Smooth muscle cell (in vitro differentiated cells): ENCODE measurements around the gene PODN. TPM values are rescaled to one million over a fixed set of nuclear protein-coding genes. Genes with fewer than 3 reads are reported as not detected.

Source experiments
- DNase-seq: peaks from one replicate; lab custom pipeline; 2025; ENCODE audit not compliant: unreplicated experiment; lab: John Stamatoyannopoulos, UW
- H2AFZ ChIP-seq: fragments of 200-600 bp; sonication (generic); 2 replicates; pipeline ENCODE4 v1.6.0; 2016; ENCODE audit warnings: antibody characterized with exemption, low read depth, mild to moderate bottlenecking
- H3F3A ChIP-seq: fragments of 200-600 bp; sonication (generic); 2 replicates; pipeline ENCODE4 v1.6.0; 2017; ENCODE audit warnings: antibody characterized with exemption, low read depth
- H3K27ac ChIP-seq: fragments of 200-600 bp; sonication (generic); 2 replicates; pipeline ENCODE4 v1.5.1; 2016; ENCODE audit warnings: low read depth, mild to moderate bottlenecking
- H3K27me3 ChIP-seq: fragments of 200-600 bp; sonication (generic); 2 replicates; pipeline ENCODE4 v1.6.1; 2016; ENCODE audit warnings: low read depth, mild to moderate bottlenecking
- H3K36me3 ChIP-seq: fragments of 200-600 bp; sonication (generic); 2 replicates; pipeline ENCODE4 v1.5.1; 2016; ENCODE audit warnings: low read depth
- H3K4me1 ChIP-seq: fragments of 200-600 bp; sonication (generic); 2 replicates; pipeline ENCODE4 v1.5.1; 2016; ENCODE audit warnings: low read depth
- H3K4me2 ChIP-seq: fragments of 200-600 bp; sonication (generic); 2 replicates; pipeline ENCODE4 v1.6.0; 2016; ENCODE audit warnings: mild to moderate bottlenecking
- H3K4me3 ChIP-seq: fragments of 200-600 bp; sonication (generic); 2 replicates; pipeline ENCODE4 v1.5.1; 2016; ENCODE audit warnings: mild to moderate bottlenecking
- H3K79me2 ChIP-seq: fragments of 200-600 bp; sonication (generic); 2 replicates; pipeline ENCODE4 v1.6.0; 2016; ENCODE audit warnings: low read depth, mild to moderate bottlenecking
- H3K9ac ChIP-seq: fragments of 200-600 bp; sonication (generic); 2 replicates; pipeline ENCODE4 v1.6.0; 2016; ENCODE audit warnings: low read depth
- H3K9me3 ChIP-seq: fragments of 200-600 bp; sonication (generic); replicated peaks from 2 replicates; pipeline ENCODE4 v1.5.1; 2016; ENCODE audit warnings: low read depth
- H4K20me1 ChIP-seq: fragments of 200-600 bp; sonication (generic); 2 replicates; pipeline ENCODE4 v1.6.0; 2016; ENCODE audit warnings: low read depth
- WGBS: methylation state at CpG from one replicate; pipeline ENCODE4 v1.1.7; 2016; ENCODE audit warnings: low lambda C conversion rate; 5-methylcytosine and 5-hydroxymethylcytosine counted together
- polyA plus RNA-seq: library from polyadenylated mRNA; unstranded; fragments of >200 nt; fragmentation: Nextera tagmentation; extraction: Ambion mirVana; gene quantifications from 2 replicates; pipeline ENCODE4 v1.2.1, GENCODE V29; 2016
- total RNA-seq: library from RNA; depleted of rRNA; stranded (reverse); fragments of >200 nt; gene quantifications from 2 replicates; pipeline ENCODE4 v1.2.3, GENCODE V29; 2014
- TF ChIP-seq, protein P1 (sequence below): fragments of 200-600 bp; sonication (generic); IDR thresholded peaks from 2 replicates; pipeline ENCODE4 v1.5.1; 2017; ENCODE audit warnings: borderline replicate concordance, mild to moderate bottlenecking, antibody characterized with exemption; ENCODE audit not compliant: insufficient read depth, poor library complexity, severe bottlenecking

Gene PODN
- total and polyA plus RNA-seq, 2 experiments from 2014 or later, result 0.27 to 0.45 TPM

DNA sequence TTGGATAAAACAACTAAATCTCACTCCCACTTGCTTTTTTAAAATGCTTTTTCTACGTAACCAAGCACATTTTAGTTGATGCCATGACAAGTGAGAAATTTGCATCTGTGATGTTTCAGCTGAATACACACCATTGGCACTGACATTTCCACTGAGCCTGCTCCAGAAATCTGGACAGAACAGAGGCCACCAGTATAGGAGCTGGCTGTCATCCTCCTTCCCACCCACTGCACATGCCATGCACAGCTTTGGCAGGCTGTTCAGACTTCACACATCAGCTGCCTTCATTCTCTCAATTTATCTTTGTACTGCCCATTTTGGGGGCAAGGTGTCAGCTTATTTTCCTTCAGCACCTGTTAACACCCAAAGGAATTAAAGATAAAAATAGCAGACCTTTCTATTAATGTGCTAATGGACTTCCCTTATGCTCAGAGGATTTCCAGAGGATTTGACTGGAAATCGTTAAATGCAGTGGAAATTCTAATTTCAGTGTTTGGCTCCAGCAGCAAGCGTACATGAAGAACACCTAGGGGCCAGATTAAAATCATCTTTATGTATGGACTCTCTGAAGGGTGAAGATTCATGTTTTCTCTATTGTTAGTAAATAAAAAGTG lies 12.9 kb upstream of the PODN start:
- TF ChIP-seq, protein P1, sequence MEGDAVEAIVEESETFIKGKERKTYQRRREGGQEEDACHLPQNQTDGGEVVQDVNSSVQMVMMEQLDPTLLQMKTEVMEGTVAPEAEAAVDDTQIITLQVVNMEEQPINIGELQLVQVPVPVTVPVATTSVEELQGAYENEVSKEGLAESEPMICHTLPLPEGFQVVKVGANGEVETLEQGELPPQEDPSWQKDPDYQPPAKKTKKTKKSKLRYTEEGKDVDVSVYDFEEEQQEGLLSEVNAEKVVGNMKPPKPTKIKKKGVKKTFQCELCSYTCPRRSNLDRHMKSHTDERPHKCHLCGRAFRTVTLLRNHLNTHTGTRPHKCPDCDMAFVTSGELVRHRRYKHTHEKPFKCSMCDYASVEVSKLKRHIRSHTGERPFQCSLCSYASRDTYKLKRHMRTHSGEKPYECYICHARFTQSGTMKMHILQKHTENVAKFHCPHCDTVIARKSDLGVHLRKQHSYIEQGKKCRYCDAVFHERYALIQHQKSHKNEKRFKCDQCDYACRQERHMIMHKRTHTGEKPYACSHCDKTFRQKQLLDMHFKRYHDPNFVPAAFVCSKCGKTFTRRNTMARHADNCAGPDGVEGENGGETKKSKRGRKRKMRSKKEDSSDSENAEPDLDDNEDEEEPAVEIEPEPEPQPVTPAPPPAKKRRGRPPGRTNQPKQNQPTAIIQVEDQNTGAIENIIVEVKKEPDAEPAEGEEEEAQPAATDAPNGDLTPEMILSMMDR, result no peak

DNA sequence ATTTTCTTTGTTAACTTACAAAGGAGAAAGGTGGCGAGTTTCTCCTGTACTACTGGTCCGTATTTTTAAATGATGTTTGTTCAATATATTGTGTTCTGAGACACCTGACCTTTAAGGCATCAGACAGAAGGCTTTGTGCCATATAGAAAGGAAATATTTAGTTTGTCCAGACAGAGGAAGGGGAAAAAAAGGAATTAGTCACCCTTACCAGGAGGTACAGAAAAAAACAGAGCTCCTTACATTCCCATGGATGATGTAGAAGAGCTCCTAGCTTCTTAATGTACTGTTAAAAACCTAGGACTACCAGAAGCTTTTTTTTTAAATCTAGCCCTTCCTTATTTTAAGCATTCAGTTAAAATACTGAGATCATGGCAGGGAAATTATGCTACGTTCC lies 12.4 kb upstream of the PODN start:
- Histone ChIP-seq H3K9ac (no peak overlapping the region), H3K4me3 (no peak overlapping the region), H3K27ac (no peak overlapping the region), H3K4me2 (no peak overlapping the region), H3K9me3 (no peaks in the 10 kb centered on the region), H3K4me1 (peaks cover 3% of the 10 kb centered on the region), H3F3A (no peaks in the 10 kb centered on the region), H3K36me3 (no peaks in the 10 kb centered on the region), H3K27me3 (no peaks in the 10 kb centered on the region), H4K20me1 (peaks cover 12% of the 10 kb centered on the region), H3K79me2 (no peaks in the 10 kb centered on the region), H2AFZ (no peak overlapping the region)
- DNase-seq, result no peak
- TF ChIP-seq, protein P1, result no peak
- 95% methylated on average over 3 of the region's 3 CpGs for WGBS

More for the DNA sequence above, 12.9 kb upstream of the PODN start:
- H3K9me3 ChIP-seq, result no peaks in the 10 kb centered on the region
- H3K4me2 ChIP-seq, result no peak overlapping the region
- no peak overlapping the region for H3K27ac ChIP-seq
- H3F3A ChIP-seq, result no peaks in the 10 kb centered on the region
- no peak overlapping the region for H3K9ac ChIP-seq
- H3K79me2 ChIP-seq, result no peaks in the 10 kb centered on the region
- no peak for DNase-seq
- H3K4me1 ChIP-seq, result peaks cover 3% of the 10 kb centered on the region
- H3K27me3 ChIP-seq, result no peaks in the 10 kb centered on the region
- no peaks in the 10 kb centered on the region for H3K36me3 ChIP-seq
- no peak overlapping the region for H2AFZ ChIP-seq
- 84% methylated on average over 3 of the region's 3 CpGs for WGBS
- H3K4me3 ChIP-seq, result no peak overlapping the region
- peaks cover 16% of the 10 kb centered on the region for H4K20me1 ChIP-seq

DNA sequence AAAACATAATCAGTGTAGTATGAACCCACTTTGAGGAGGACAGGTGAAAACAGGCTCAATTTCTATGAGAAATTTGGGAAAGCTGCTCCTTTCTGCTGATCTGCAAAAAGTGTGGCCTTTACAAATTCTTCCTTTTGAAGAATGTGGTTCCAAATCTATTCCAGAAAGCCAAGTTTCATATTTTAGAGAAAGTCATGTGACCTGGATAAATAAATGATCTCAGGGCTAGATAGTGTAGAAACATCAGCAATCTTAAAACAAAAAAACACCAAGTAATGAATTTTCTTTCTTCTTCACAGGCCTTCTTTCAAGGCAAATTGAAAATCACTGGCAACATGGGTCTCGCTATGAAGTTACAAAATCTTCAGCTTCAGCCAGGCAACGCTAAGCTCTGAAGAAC lies 11.7 kb upstream of the PODN start:
- no peaks in the 10 kb centered on the region for H3K79me2 ChIP-seq
- no peaks in the 10 kb centered on the region for H3K27me3 ChIP-seq
- H2AFZ ChIP-seq, result no peak overlapping the region
- H3K9ac ChIP-seq, result no peak overlapping the region
- no peak overlapping the region for H3K4me2 ChIP-seq
- no peak overlapping the region for H3K4me3 ChIP-seq
- TF ChIP-seq, protein P1, result no peak
- no peaks in the 10 kb centered on the region for H3K36me3 ChIP-seq
- peaks cover 10% of the 10 kb centered on the region for H4K20me1 ChIP-seq
- H3F3A ChIP-seq, result no peaks in the 10 kb centered on the region
- H3K27ac ChIP-seq, result no peak overlapping the region
- WGBS, result 98% methylated on average over 2 of the region's 2 CpGs
- peaks cover 3% of the 10 kb centered on the region for H3K4me1 ChIP-seq
- no peaks in the 10 kb centered on the region for H3K9me3 ChIP-seq
- DNase-seq, result no peak

DNA sequence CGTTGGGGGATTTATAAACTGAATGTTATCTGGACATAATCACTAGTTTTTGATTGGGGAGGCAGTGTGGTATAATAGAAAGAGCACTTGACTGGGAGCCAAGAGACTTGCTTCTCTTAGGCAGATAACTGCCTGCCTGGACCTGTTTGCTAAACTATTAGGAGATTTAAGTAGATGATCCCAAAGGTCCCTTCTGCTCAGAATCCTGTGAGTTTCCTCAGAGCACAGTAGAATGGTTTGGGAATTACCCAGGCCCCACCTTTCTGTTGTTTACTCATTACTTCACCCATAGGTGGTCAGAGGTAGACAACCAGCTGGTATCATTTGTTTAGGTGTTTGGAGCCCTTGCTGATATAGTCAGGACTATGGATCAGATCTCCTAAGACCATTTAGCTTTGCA lies 10.3 kb upstream of the PODN start:
- 93% methylated on average over 1 of the region's 1 CpG for WGBS
- H3K36me3 ChIP-seq, result no peaks in the 10 kb centered on the region
- no peaks in the 10 kb centered on the region for H3K27me3 ChIP-seq
- no peaks in the 10 kb centered on the region for H3K9me3 ChIP-seq
- H3K4me3 ChIP-seq, result no peak overlapping the region
- H3K79me2 ChIP-seq, result no peaks in the 10 kb centered on the region
- H3K4me1 ChIP-seq, result peaks cover 3% of the 10 kb centered on the region
- H3F3A ChIP-seq, result no peaks in the 10 kb centered on the region
- H3K4me2 ChIP-seq, result no peak overlapping the region
- H3K27ac ChIP-seq, result no peak overlapping the region
- no peak overlapping the region for H3K9ac ChIP-seq
- TF ChIP-seq, protein P1, result no peak
- no peak overlapping the region for H2AFZ ChIP-seq
- peaks cover 9% of the 10 kb centered on the region for H4K20me1 ChIP-seq
- DNase-seq, result no peak
